HCT116 (cell line): ENCODE measurements around the gene PLCZ1. TPM values are rescaled to one million over a fixed set of nuclear protein-coding genes. Genes with fewer than 3 reads are reported as not detected.

ENCODE experiments used
- ATAC-seq: fragments of 200-7000 bp; cut with Tn5 transposase; 2 replicates; pipeline ENCODE4 v1.9.1; 2020; ENCODE audit warnings: mild to moderate bottlenecking, moderate library complexity
- BruUV-seq: library from RNA; stranded (reverse); fragments of 400-500 nt; replicated peaks from 2 replicates; lab custom pipeline; 2021; lab: Mats Ljungman, UMichigan
- CTCF ChIA-PET: fragments of 300-600 bp; sonication (Branson Sonifier 250); formaldehyde crosslinking; loops from one replicate; lab custom pipeline; 2021; ENCODE audit warnings: antibody characterized with exemption; lab: Charles Lee
- POLR2A ChIA-PET: fragments of 300-600, 350-600 bp; sonication (Branson Sonifier 250); formaldehyde crosslinking; loops from one replicate; lab custom pipeline; 2021; ENCODE audit warnings: antibody characterized with exemption; lab: Charles Lee
- RAD21 ChIA-PET, 2 experiments: fragments of 300-600 bp; sonication (Branson Sonifier 250); formaldehyde crosslinking; loops; one replicate each; lab custom pipeline; 2023; ENCODE audit warnings: low total read pairs in 2 of 2; ENCODE audit not compliant: uncharacterized antibody in 2 of 2, unreplicated experiment in 2 of 2, low non-redundant PET in 1 of 2; lab: Charles Lee
- DNase-seq: peaks from one replicate; pipeline ENCODE4 v3.0.0-alpha.2; 2010; ENCODE audit warnings: low read depth, low spot score
- H2AFZ ChIP-seq: fragments of 200-600 bp; shearing (Covaris generic), sonication (generic); 2 replicates; pipeline ENCODE4 v1.6.1; 2017; ENCODE audit warnings: low read depth, mixed run types, mixed read lengths, antibody characterized with exemption, low read length; ENCODE audit not compliant: poor library complexity, severe bottlenecking
- H3K27ac ChIP-seq: 2 replicates; pipeline ENCODE4 v1.5.1; 2012; ENCODE audit warnings: low read depth, low read length
- H3K27me3 ChIP-seq: fragments of 200-600 bp; sonication (generic); 2 replicates; pipeline ENCODE4 v1.6.1; 2016; ENCODE audit warnings: mixed run types, low read length, mixed read lengths; ENCODE audit not compliant: insufficient read depth
- H3K36me3 ChIP-seq, 2 experiments: fragments of 200-500 bp in 1 of 2; fragments of 200-600 bp in 1 of 2; sonication (Bioruptor generic) in 1 of 2; sonication (generic) in 1 of 2; 2 replicates each; pipeline versions ENCODE4 v1.5.1 to v1.6.1; 2014 to 2016; ENCODE audit warnings: low read length in 2 of 2, inconsistent platforms in 1 of 2, mixed read lengths in 1 of 2, mixed run types in 1 of 2; ENCODE audit not compliant: insufficient read depth in 2 of 2, control insufficient read depth in 1 of 2
- H3K4me1 ChIP-seq, 2 experiments: fragments of 200-600 bp in 1 of 2; sonication (generic) in 1 of 2; 2 replicates each; pipeline versions ENCODE4 v1.5.1 to v1.6.1; 2012 to 2017; ENCODE audit warnings: low read length in 2 of 2, inconsistent platforms in 1 of 2, mild to moderate bottlenecking in 1 of 2, mixed read lengths in 1 of 2, mixed run types in 1 of 2, moderate library complexity in 1 of 2; ENCODE audit not compliant: insufficient read depth in 2 of 2, control insufficient read depth in 1 of 2
- H3K4me2 ChIP-seq: fragments of 200-600 bp; sonication (generic); 2 replicates; pipeline ENCODE4 v1.6.1; 2017; ENCODE audit warnings: mixed run types, low read length, mixed read lengths
- H3K4me3 ChIP-seq, 2 experiments: fragments of 200-600 bp in 1 of 2; sonication (generic) in 1 of 2; replicated peaks in 1 of 2; 2 replicates each; pipeline ENCODE4 v1.5.1; 2011 to 2016; ENCODE audit warnings: low read length in 2 of 2, control low read depth in 1 of 2, low read depth in 1 of 2, mild to moderate bottlenecking in 1 of 2, mixed read lengths in 1 of 2, mixed run types in 1 of 2
- H3K79me2 ChIP-seq: fragments of 200-600 bp; sonication (generic); 2 replicates; pipeline ENCODE4 v1.6.1; 2017; ENCODE audit warnings: mild to moderate bottlenecking, mixed run types, low read length, moderate library complexity, mixed read lengths; ENCODE audit not compliant: insufficient read depth
- H3K9ac ChIP-seq: fragments of 200-600 bp; sonication (generic); 2 replicates; pipeline ENCODE4 v1.6.1; 2016; ENCODE audit warnings: low read length, mixed read lengths
- H3K9me2 ChIP-seq: fragments of 200-600 bp; sonication (generic), shearing (Covaris generic); 2 replicates; pipeline ENCODE4 v1.6.1; 2017; ENCODE audit warnings: mixed run types, mild to moderate bottlenecking, moderate library complexity; ENCODE audit not compliant: insufficient read depth
- H3K9me3 ChIP-seq, 2 experiments: fragments of 200-500 bp in 1 of 2; fragments of 200-600 bp in 1 of 2; sonication (Bioruptor generic) in 1 of 2; sonication (generic) in 1 of 2; 2 replicates each; pipeline ENCODE4 v1.6.1; 2014 to 2017; ENCODE audit warnings: low read length in 2 of 2, mixed read lengths in 2 of 2, inconsistent platforms in 1 of 2, low read depth in 1 of 2, mild to moderate bottlenecking in 1 of 2, mixed run types in 1 of 2, moderate library complexity in 1 of 2; ENCODE audit not compliant: control insufficient read depth in 1 of 2, insufficient read depth in 1 of 2
- H4K20me1 ChIP-seq: fragments of 200-600 bp; sonication (generic), shearing (Covaris generic); 2 replicates; pipeline ENCODE4 v1.6.1; 2017; ENCODE audit warnings: mixed run types, mild to moderate bottlenecking, moderate library complexity; ENCODE audit not compliant: insufficient read depth
- CBX3 ChIP-seq: IDR thresholded peaks from 2 replicates; pipeline ENCODE4 v1.6.1; 2012; ENCODE audit warnings: low read depth
- CEBPB ChIP-seq: IDR thresholded peaks from 2 replicates; pipeline ENCODE4 v1.6.1; 2012; ENCODE audit warnings: low read depth
- EGR1 ChIP-seq: IDR thresholded peaks from 2 replicates; pipeline ENCODE4 v1.6.1; 2012; ENCODE audit warnings: low read depth
- ELF1 ChIP-seq: IDR thresholded peaks from 2 replicates; pipeline ENCODE4 v1.6.1; 2012; ENCODE audit warnings: low read depth, borderline replicate concordance
- EZH2 ChIP-seq: fragments of 200-600 bp; sonication (generic); IDR thresholded peaks from 2 replicates; pipeline ENCODE4 v1.6.1; 2017; ENCODE audit warnings: antibody characterized with exemption, mixed run types
- EZH2phosphoT487 ChIP-seq: fragments of 200-600 bp; IDR thresholded peaks from 2 replicates; pipeline ENCODE4 v1.6.1; 2018; ENCODE audit warnings: antibody characterized with exemption, borderline replicate concordance
- JUND ChIP-seq: IDR thresholded peaks from 2 replicates; pipeline ENCODE4 v1.6.1; 2012
- POLR2A ChIP-seq: IDR thresholded peaks from 2 replicates; pipeline ENCODE4 v1.7.0; 2011; ENCODE audit warnings: borderline replicate concordance; ENCODE audit not compliant: insufficient read depth, insufficient read length; ENCODE audit errors: extremely low read depth
- POLR2AphosphoS5 ChIP-seq: IDR thresholded peaks from 2 replicates; pipeline ENCODE4 v1.6.1; 2011; ENCODE audit warnings: mild to moderate bottlenecking, low read depth, low read length, moderate library complexity
- SIN3A ChIP-seq: IDR thresholded peaks from 2 replicates; pipeline ENCODE4 v1.6.1; 2012; ENCODE audit warnings: low read depth
- SP1 ChIP-seq: IDR thresholded peaks from 2 replicates; pipeline ENCODE4 v1.6.1; 2012; ENCODE audit warnings: low read depth
- TCF7L2 ChIP-seq: IDR thresholded peaks from 2 replicates; pipeline ENCODE4 v1.7.0; 2011; ENCODE audit warnings: borderline replicate concordance, inconsistent platforms; ENCODE audit not compliant: insufficient read depth, insufficient read length; ENCODE audit errors: extremely low read depth
- YY1 ChIP-seq: IDR thresholded peaks from 2 replicates; pipeline ENCODE4 v1.6.1; 2011; ENCODE audit warnings: low read length, low read depth, moderate library complexity, mild to moderate bottlenecking; ENCODE audit not compliant: insufficient replicate concordance; ENCODE audit errors: extremely low read depth
- ZFX ChIP-seq: fragments of 450-650 bp; IDR thresholded peaks from 2 replicates; pipeline ENCODE4 v1.6.1; 2017
- intact Hi-C: fragments of 100-400 bp; cut with micrococcal nuclease; formaldehyde crosslinking; loops from 2 replicates; pipeline ENCODE4 v1.10.0; 2022
- total RNA-seq: library from RNA; stranded (reverse); gene quantifications from one replicate; pipeline ENCODE4 v1.2.1, GENCODE V29; 2021; ENCODE audit not compliant: unreplicated experiment
- TF ChIP-seq, protein P1 (sequence below): IDR thresholded peaks from 2 replicates; pipeline ENCODE4 v1.6.1; 2012; ENCODE audit warnings: low read depth
- TF ChIP-seq, protein P2 (sequence below): IDR thresholded peaks from 2 replicates; pipeline ENCODE4 v1.6.1; 2011; ENCODE audit warnings: mild to moderate bottlenecking, low read length, moderate library complexity; ENCODE audit not compliant: insufficient replicate concordance; ENCODE audit errors: extremely low read depth
- TF ChIP-seq, protein P3 (sequence below): IDR thresholded peaks from 2 replicates; pipeline ENCODE4 v1.6.1; 2012

PLCZ1 gene
- total RNA-seq, 1 experiment from 2014 or later: not detected

DNA sequence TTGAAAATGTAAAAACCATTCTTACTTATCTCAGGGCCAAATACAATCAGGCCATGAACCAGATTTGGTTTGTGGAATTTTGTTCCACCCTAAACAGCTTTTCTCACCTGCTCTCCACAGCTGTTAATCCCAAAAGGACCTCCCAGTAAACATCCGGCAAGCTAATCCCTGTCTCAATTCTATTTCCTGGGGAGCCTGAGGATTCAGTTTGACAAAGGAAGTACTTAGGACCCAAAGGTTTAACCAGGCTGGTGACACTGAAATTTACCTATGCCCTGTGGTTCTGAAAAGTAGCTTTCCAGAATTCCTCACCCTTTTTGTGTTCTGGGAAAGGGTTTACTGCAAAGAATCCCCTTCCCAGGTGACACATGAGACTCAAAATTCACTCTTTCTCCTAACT is 15.1 kb upstream of the PLCZ1 start:
- no peaks in the 10 kb centered on the region for H3K9me3 ChIP-seq
- H3K27me3 ChIP-seq: no peaks in the 10 kb centered on the region
- H3K79me2 ChIP-seq: no peaks in the 10 kb centered on the region
- ChIA-PET RAD21 (no interaction called here), CTCF (no interaction called here)
- no peak overlapping the region for H3K9ac ChIP-seq
- no peak overlapping the region for H3K4me2 ChIP-seq
- no peaks in the 10 kb centered on the region for H3K4me1 ChIP-seq
- H3K9me2 ChIP-seq: no peaks in the 10 kb centered on the region
- DNase-seq (no peak), ATAC-seq (no peak)
- H3K27ac ChIP-seq: no peak overlapping the region
- no peaks in the 10 kb centered on the region for H4K20me1 ChIP-seq
- H3K4me3 ChIP-seq: no peak overlapping the region
- no TSS peak for BruUV-seq
- TF ChIP-seq, protein P1, sequence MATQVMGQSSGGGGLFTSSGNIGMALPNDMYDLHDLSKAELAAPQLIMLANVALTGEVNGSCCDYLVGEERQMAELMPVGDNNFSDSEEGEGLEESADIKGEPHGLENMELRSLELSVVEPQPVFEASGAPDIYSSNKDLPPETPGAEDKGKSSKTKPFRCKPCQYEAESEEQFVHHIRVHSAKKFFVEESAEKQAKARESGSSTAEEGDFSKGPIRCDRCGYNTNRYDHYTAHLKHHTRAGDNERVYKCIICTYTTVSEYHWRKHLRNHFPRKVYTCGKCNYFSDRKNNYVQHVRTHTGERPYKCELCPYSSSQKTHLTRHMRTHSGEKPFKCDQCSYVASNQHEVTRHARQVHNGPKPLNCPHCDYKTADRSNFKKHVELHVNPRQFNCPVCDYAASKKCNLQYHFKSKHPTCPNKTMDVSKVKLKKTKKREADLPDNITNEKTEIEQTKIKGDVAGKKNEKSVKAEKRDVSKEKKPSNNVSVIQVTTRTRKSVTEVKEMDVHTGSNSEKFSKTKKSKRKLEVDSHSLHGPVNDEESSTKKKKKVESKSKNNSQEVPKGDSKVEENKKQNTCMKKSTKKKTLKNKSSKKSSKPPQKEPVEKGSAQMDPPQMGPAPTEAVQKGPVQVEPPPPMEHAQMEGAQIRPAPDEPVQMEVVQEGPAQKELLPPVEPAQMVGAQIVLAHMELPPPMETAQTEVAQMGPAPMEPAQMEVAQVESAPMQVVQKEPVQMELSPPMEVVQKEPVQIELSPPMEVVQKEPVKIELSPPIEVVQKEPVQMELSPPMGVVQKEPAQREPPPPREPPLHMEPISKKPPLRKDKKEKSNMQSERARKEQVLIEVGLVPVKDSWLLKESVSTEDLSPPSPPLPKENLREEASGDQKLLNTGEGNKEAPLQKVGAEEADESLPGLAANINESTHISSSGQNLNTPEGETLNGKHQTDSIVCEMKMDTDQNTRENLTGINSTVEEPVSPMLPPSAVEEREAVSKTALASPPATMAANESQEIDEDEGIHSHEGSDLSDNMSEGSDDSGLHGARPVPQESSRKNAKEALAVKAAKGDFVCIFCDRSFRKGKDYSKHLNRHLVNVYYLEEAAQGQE: no peak
- TF ChIP-seq EZH2phosphoT487 (no peak), ZFX (no peak), CEBPB (no peak), POLR2A (no peak), EGR1 (no peak), JUND (no peak), EZH2 (no peak), POLR2AphosphoS5 (no peak), CBX3 (no peak), SP1 (no peak), YY1 (no peak), TCF7L2 (no peak), ELF1 (no peak), SIN3A (no peak)
- TF ChIP-seq, protein P2, sequence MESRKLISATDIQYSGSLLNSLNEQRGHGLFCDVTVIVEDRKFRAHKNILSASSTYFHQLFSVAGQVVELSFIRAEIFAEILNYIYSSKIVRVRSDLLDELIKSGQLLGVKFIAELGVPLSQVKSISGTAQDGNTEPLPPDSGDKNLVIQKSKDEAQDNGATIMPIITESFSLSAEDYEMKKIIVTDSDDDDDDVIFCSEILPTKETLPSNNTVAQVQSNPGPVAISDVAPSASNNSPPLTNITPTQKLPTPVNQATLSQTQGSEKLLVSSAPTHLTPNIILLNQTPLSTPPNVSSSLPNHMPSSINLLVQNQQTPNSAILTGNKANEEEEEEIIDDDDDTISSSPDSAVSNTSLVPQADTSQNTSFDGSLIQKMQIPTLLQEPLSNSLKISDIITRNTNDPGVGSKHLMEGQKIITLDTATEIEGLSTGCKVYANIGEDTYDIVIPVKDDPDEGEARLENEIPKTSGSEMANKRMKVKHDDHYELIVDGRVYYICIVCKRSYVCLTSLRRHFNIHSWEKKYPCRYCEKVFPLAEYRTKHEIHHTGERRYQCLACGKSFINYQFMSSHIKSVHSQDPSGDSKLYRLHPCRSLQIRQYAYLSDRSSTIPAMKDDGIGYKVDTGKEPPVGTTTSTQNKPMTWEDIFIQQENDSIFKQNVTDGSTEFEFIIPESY: no peak
- TF ChIP-seq, protein P3, sequence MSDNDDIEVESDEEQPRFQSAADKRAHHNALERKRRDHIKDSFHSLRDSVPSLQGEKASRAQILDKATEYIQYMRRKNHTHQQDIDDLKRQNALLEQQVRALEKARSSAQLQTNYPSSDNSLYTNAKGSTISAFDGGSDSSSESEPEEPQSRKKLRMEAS: no peak
- TF ChIP-seq, all 23 proteins: peak for 0
- intact Hi-C loops: no loop called here
- Histone ChIP-seq H3K36me3 (no peaks in the 10 kb centered on the region), H2AFZ (no peak overlapping the region)
- POLR2A ChIA-PET: no interaction called here
